GM18511 (cell line): ENCODE data around the gene RUNDC3A.

Source experiments
- ATAC-seq: cut with Tn5 transposase; IDR thresholded peaks from one replicate; pipeline ENCODE4 v1.9.1; 2021; ENCODE audit warnings: mild to moderate bottlenecking, moderate library complexity; ENCODE audit not compliant: unreplicated experiment

RUNDC3A gene

DNA sequence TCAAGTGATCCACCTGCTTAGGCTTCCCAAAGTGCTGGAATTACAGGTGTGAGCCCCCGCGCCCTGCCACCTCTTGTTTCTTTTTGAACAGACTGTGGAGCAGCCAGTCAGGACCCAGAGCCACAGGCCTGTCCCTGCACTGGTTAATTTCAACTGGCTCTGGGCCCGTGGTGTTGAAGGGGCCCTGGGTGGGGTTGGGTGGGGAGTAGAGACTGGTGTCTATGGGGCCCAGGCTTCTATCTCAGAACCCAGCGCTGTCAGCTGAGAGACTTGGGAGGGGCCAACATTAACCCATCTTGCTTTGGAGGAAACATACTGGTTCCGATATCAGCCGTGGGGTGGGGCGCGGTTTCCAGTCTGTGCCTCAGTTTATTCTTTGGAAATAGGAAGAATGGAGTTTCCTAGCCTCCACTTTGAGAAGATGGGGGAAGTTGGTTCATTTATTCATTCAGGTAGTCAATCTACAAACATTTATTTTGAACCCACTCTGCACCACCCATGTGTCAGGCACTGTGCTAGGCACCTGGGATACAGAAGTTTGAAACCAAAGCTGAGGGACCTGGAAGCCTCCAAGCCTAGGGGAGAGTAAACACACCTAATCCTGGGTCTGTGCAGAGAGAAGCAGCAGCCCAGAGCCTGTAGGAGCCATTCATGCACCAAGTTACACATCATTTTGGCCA is 24.9 kb upstream of the RUNDC3A start:
- ATAC-seq, result no peak

DNA sequence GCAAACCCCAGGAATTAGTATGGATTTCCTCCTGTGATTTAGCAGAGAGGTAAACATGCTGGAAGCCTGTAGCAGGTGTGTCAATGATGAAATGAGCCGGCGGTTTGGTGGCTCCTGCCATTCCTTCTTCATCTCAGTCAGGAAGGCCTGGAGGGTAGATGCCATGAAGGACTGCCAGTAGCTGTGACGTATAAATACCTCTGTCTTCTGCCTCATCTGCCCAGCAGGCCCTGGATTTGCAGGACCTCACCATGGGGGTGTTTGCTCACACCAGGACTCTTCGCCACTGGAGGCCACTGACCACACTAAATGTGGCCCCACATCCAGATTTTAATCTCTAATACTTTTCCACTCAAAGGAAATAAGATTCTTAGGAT is 24.4 kb upstream of the RUNDC3A start:
- ATAC-seq, result no peak

GRCh38 chr17:44287651-44288050 is 20.8 kb upstream of the RUNDC3A start:
- ATAC-seq, result no peak

- no peak for ATAC-seq
Measured at GRCh38 chr17:44293509-44294226, 14.7 kb upstream of the RUNDC3A start.

GRCh38 chr17:44297975-44298374 is 10.4 kb upstream of the RUNDC3A start:
- no peak for ATAC-seq

DNA sequence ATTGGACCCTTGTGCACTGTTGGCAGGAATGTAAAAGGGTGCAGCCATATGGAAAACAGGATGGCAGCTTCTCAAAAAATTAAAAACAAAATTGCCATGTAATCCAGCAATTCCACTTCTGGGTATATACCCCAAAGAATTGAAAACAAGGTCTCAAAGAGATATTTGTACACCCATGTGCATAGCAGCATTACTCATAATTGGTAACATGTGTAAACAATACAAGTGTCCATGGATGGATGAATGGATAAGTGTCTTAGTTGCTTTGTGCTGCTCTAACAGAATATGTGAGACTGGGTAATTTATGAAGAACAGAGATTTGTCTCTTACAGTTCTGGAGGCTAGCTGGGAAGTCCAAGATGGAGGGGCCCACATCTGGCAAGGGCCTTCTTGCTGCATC is 3.8 kb upstream of the RUNDC3A start:
- no peak for ATAC-seq

DNA sequence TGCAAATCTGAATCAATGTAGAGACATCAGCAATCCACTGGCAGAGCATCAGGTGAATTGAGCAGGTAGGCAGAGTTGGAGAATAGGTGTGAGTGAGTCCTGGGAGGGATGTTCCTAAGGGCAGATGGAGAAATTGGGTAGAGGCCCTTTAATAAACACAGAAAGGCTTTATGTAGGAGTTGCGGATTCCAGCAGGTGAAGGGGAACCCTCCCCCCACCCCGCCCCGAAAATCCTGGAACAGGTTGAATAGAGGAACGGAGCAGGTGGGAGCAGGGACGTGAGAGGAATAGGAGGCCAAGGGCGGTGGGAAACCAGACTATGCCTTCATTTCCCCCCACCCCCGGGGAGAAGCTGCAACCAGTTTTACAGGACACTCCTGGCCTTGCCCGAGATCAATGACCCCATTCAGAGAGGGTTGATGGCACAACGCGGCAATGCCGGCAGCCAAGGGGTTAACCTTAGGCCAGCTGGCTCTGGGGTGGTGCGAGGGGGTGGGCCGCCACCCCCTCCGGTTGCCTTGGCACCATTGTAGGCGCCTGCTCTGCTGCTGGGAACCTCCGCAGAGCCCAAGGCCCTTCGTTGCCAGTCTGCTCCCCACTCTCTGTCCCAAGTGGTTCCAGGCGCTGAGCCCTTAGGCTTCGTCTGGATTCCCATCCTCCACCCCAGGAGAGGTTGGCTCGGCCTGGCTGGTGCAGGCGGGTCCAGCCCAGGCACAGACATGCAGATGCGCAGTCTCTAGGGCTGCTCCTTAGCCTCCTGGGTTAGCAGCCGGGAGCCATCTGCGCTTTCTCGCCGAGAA is 814 bp upstream of the RUNDC3A start:
- no peak for ATAC-seq

- ATAC-seq, result no peak
Measured at GRCh38 chr17:44308865-44309264, 464 bp downstream of the RUNDC3A start.

DNA sequence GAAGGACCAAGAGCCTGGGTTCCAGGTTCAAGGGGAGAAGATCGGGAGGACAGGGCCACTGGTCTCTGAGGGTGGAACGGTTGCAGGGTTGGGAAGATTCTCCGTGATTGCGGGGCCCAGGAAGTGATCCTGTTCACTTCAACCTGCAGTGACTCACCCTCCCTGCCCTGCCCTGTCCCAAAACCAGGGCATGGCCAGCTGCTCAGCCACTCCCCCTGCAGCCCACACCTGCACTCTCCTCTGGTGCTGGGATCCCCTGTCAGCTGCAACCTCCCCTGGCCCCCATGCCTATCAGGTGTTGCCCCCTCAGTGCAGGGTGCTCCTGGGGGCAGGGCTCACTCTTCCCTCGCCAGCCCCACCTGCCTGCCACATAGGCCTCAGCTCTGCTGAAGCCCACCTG is 1.1 kb downstream of the RUNDC3A start:
- no peak for ATAC-seq

GRCh38 chr17:44310188-44310587 is 1.8 kb downstream of the RUNDC3A start:
- no peak for ATAC-seq

DNA sequence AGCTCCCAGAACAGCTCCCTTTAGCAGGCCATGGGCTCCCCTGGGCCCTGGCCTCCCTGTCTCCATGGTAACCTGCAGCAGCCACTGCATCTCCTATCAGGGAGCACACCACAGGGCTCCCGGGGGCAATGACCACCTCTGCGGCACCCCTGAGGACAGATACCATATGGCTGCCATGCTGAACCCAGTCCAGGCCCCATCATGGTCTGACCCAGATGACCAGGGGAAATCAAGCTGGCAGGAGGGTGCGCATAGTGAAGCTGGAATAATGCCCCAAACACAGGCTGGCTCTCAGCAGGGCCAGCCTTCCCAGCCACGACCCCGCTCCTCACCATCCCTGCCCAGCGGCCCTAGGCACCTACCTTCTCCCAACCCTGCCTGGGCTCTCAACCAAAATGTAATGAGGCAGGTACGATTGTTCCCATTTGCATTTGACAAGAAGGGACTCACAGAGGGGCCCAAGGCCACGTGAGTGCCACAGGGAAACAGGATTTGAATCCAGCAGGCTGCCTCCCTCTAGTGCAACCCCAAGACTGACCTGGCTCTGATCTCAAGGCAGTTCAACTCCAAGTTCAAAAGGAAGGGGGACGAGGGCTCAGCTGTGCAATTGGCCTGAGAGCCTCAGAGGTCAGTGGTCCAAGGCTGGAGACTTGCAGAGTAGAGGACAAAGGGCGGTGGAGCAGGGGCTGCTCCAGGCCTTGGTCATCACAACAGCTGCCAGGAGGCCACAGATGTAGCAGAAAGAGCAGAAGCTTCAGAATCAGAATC is 2.4 kb downstream of the RUNDC3A start:
- no peak for ATAC-seq

DNA sequence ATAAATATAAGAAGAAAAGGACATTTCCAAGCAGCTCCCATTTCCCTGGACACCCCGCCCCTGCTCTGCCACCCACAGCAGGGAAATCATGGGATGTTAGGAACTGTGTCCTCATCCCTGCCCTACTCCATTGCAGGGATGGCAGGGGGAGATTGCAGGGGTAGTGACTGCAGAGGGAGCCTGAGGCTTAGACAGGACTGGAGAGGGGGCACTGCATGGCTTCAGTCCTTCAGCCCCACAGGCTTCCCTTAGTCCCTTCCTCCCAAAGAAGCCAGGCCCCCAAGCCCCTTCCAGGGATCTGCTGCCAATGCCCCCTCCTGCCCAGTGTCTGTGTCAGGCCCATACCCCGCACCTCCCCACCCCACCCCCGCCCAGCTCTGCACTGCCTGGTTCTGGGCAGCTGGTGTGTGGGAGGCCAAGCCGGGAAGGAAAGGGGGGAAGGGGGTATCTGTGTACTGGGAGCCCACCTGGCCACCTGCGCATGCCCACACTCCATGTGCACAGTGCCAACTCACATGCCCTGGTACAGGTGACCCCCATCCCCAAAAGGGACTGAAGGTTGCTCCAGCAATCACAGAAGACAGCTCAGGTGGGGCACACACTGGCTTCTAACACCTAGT is 3.3 kb downstream of the RUNDC3A start:
- no peak for ATAC-seq

DNA sequence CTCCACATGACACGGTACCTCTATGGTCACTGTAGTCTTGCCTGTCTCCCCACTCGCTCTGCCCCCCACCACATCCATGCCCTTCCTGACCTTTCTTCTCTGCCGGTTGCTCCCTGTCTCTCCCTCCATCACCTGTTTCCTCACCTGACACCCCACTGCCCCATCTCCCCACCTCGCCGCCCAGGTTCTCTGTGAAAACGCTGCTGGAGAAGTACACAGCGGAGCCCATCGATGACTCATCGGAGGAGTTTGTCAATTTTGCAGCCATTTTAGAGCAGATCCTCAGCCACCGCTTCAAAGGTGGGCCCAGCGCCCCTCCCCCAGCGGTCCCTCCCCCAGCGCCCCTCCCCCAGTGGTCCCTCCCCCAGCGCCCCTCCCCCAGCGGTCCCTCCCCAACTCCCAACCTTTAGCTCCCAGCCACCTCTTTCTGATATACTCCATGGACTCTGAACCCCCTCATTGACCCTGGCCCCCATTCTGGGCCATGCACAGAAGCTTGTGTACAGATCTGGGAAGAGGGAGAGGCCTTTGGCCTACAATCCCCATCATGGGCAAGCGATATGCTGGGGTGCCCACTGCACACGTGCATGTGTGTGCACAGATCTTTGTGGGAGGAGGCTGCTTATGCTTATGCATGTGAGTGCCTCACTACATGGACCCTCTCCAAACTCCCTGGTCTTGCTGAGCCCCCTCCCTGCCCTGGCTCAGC is 4.1 kb downstream of the RUNDC3A start:
- no peak for ATAC-seq

- no peak for ATAC-seq
Measured at GRCh38 chr17:44314031-44314430, 5.6 kb downstream of the RUNDC3A start.

DNA sequence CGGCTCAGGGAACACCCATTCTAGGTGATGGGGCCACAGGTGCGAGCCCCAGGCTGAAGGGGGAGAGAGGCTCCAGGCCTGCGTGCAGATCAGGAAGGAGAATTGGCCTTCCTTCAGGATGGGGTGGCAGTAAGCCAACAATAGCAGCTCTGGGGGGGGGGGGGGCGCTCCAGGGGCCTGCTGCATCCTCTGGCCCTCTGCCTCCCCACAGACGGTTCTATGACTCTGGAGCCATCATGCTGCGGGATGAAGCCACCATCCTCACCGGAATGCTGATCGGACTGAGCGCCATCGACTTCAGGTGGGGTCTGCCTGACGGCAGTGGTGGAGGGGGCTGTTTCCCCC is 6.1 kb downstream of the RUNDC3A start:
- ATAC-seq, result no peak

DNA sequence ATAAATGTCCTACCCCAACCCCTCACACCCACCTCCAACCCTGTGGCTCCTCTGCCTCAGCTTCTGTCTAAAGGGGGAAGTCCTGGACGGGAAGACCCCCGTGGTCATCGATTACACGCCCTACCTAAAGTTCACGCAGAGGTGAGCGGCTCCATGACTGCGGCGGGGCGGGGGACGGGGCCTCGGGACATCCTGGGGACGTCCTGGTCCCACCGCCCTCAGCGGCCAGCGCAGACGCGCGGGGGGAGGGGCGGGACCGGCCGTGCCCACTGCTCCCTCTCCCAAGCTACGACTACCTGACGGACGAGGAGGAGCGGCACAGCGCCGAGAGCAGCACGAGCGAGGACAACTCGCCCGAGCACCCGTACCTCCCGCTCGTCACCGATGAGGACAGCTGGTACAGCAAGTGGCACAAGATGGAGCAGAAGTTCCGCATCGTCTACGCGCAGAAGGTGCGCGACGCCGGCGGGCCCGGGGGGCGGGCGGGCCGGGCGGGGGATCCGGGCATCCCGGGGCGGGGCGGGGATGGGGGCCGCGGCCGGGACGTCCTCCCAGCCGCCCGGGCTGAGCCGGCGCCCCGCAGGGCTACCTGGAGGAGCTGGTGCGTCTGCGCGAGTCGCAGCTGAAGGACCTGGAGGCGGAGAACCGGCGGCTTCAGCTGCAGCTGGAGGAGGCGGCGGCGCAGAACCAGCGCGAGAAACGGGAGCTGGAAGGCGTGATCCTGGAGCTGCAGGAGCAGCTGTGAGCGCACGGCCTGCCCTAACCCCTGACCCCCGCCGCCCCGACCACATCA is 6.7 kb downstream of the RUNDC3A start:
- no peak for ATAC-seq

- ATAC-seq, result no peak
Measured at GRCh38 chr17:44315760-44316731, 7.6 kb downstream of the RUNDC3A start.

GRCh38 chr17:44317545-44317944 is 9.1 kb downstream of the RUNDC3A start:
- ATAC-seq, result no peak
